Lung microvascular endothelial cell (primary cell): ENCODE measurements around the gene ENTPD2. TPM values are rescaled to one million over a fixed set of nuclear protein-coding genes. Genes with fewer than 3 reads are reported as not detected.
A peak's percentile ranks its signal among the peaks of the same experiment; 100 is the strongest.

ENCODE experiments used
- DNase-seq, 2 donors: peaks; one replicate each; pipeline versions ENCODE4 v3.0.0 to v3.0.0-alpha.2; 2010; ENCODE audit warnings: low read depth in 2 of 2
- total RNA-seq: library from RNA; depleted of rRNA; stranded (reverse); fragments of >200 nt; gene quantifications from 2 replicates; pipeline ENCODE4 v1.2.1, GENCODE V29; 2014

The ENTPD2 gene
- total RNA-seq, 1 donor from 2014 or later: not detected

DNA sequence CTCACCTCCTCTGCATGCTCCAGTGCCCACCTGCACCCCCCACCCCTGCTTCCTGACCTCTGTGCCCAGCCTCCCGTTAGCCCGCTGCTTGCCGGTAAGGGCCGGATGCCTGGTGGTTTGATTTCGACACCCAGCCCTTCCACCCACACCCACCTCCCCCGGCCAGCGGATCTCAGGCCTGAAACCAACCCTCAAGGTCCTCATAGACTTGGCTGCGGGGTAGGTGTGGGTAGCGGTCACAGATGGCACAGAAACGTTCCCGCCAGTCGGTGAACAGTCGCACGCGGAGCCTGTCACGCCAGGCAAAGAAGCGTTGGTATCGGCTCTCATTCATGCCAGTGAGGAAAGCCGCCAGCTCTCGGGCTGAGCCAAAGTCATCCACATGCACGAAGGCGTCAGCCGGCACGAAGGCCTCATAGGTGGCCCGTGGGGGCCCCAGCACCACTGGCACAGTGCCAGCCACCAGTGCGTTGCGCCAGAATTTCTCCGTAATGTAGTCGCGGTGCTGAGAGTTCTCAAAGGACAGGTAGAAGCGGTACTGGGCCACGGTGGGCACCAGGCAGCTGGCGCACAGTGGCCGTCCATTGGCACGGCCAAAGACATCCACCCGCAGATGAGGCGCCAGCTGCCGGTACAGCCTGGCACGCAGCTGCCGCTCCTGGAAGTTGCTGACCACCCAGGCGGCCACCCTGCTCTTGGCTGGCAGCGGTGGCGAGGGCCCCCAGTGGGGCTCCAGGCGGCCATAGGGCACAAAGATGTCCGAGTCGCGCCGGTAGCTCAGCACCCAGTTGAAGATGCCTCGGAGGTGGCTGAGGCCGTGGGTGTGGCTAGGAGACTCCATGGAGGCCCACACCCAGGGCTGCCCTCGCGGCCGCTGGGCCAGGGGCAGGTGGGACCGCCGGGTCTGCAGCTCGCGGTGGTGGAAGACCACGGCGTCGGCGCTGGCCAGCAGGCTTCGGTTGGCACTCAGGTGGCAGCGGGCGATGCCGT is 23.0 kb downstream of the ENTPD2 start:
- DNase-seq: no peak

DNA sequence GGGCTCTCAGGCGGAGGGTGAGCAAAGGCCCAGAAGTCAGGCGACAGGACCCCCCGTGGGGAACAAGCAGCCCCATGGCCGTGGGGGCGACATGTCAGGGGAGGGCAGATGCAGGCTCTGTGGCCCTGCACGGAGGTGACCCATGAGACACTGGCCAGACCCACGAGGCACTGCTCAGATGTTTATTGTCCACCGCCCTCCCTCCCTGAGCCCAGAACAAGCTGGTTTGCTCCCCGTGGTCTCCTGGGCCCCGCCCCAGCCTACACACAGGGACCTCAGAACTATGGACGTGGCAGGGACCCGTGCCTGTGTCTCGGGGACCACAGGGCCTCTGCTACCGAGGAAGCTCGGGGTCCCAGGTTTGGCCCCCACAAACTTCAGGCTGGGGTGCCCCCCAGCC is 23.9 kb downstream of the ENTPD2 start:
- no peak for DNase-seq

DNA sequence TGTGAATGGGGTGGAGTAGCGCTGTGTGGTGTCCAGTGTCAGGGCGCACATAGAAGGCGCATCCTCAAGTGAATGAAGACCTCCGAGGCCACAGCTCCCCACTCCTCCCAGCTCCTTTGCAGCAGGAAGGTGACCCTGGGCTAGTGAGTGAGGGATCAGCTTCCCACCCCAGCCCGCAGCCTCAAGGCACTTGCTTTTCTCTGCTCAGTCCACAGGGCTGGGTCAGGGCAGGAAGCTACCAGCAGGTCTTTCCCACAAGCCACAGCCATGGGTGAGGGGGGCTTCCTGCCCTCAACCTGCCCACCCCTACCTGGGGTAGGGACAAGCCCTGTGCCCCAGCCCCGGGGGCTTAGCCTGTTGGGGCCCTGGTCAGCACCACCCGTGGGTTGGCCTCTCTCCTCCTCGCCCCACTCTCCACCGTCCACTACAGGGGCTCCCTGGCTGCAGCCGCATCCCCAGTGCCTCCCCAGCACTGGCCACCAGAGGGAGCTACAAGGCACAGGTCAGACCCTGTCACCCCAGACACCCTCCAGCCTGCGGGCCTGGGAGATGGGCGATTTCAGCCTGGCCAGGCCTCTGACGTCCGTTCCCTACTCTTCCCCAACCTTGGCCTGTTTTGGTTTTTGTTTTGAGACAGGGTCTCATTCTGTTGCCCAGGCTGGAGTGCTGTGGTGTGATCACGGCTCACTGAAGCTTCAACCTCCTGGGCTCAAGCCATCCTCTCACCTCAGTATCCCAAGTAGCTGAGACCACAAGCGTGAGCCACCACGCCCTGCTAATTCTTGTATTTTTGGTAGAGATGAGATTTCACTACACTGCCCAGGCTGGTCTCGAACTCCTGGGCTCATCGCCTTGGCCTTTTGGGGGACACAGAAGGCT is 24.6 kb downstream of the ENTPD2 start:
- peak; percentile 56 to 67 for DNase-seq

DNA sequence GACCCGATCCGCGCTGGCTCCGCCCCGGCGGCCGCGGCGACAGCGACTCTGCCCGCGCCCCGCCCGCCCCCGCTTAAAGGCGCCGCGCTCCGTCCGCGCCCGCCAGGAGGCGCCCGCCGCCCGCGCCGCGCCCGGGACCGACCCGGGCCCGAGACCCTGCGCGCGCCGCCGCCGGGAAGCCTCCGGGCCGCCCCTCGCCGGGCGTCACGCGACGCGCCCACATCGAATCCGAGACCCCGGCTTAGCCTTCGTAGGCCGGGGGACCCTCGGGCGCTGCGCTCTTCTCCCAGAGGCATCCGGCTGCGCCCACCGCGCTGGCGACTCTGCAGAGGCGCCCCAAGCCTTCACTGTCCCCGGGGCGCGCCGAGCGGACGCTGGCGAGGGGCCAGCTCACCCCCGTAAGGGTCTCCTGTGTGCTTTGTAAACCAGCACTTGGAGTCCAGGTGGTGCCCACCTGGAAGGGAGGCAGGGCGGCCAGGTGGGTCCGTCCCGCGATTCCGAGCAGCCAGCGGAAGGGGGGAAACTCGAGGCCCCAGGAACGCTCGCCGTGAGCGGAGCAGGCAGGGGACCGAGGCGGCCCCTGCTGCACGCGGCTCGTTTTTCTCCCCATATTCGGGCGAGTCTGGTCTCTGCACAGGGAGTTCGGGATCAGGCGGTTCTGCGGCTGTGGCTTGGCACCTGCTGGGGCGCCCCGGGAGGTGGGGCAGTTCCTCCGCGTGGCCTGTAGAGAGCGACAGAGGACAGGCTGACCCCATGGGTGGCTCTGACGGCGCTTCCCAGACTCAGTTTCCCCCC is 25.4 kb downstream of the ENTPD2 start:
- DNase-seq: peak; percentile 37 to 66

DNA sequence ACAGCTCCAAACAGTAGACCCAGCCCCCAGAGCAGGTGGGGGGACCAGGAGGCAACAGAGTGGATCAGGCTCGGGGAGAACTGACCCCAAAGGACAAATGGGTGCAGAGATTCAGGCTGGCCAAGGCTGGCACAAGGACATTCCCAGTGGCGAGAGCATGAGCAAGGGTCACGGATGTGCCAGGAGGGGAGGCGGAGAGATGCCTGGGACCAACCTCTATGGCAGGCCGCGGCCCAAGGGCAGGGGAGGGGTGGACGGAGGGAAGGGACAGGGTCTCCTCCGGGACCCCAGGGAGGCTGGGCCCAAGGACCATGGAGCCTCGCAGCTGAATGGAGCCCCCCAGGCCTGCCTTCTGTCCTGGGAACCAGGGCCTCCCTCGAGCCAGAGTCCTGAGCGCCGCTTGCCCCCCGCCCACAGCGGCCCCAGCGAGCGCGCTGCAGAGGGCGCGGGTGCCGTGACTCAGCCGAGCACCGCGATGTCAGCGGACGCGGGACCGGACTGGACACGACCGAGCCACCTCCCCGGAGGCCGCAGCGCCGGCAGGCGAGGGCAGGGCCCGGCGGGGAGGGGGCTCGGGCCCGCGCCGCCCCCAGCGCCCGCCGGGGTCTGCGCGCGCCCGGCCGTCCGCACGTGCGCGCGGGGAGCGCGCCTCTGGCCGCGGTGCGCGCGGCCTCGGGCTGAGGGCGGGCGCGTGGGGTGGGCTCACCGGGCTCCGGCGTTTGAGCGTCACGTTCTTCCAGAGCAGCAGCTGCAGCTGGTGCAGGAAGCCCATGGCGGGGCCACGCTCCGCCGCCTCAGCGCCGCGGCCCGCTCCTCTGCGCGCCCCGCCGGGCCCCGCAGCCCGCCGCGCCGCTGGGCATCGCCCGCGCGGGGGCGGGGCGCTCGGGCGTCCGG is 26.2 kb downstream of the ENTPD2 start, which contains the start of gene ABCA2:
Gene ABCA2, minus strand, starts transcription at position 869 of the 894 bp plus-strand sequence. Its CDS starts 97 bp downstream, at position 772.
- DNase-seq: peak; percentile 21 to 33

DNA sequence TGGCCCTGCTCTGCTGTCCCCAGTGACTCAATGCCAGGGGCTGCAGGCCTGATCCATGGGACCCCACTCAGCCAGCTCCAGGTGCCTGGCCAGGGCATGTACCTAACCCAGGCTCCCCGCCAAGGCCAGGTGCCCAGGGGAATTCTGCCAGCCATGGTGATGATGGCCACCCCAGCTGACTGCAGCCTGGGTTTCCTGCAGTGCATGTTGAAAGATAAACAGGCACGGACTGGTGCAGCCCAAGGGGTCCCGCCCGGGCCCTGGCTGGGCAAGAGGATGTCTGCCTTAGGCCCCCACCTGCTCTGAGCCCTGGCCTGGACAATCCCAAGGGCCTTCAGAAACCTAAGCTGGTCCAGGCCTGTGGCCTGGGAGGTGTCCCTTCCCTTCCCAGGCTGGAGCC is 27.0 kb downstream of the ENTPD2 start:
- DNase-seq: no peak

DNA sequence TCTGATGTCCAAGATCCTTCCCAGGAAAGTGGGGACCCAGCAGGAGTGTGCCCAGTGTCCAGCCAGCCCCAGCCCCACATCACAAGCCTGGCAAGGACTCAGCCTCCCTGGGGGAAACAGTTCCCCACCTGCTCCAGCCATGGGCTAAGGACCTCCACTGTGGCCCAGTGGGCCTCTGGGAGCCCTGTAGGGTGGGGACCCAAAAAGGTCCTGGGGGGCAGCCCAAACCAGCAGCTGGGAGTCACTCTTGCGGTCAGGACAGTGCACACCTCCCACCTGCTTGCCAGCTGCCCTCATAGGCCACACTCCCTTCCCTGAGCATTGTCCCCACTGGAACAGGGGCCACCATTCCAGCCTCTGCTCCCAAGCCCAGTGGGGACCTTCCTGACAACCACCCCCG is 27.5 kb downstream of the ENTPD2 start:
- no peak for DNase-seq

DNA sequence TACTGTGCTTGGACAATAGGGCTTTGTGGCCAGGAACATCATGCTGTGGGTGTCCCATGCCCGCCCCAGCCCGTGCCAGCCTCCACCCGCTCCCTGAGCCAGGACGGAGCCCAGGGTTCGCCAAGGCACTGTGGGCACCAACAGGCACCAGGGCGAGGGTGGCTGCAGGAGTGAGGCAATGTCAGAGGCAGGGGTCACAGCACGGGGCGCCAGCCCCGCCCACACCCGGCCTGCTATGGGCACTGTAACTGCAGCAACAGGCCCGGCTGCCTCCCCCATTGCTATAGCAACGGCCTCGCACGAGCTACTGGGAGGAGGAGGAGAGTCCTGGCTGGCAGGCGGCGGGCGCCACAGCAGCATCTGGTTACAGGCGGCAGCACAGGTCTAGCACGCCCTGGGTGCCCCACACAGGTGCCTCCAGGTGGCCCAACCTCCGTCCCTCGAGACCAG is 28.3 kb downstream of the ENTPD2 start:
- no peak for DNase-seq

DNA sequence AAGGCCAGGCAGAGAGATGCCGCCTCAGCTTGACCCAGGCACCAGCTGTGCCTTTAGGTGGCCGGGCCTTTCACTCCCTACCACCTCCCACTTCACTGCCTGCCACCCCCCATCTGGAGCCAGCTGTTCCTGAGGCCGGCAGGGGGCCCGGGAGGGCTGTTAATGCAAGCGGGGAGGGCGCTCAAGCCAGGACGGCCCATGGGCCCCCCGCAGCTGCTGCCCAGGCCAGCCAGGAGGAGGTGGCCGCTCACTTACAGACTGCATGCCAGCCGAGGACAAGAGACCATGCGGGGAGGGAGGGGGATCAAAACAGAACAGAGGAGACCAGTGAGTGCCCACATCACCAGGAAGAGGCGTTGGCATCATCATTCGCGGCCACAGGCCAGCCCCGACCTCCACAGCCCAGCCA is 30.3 kb downstream of the ENTPD2 start:
- DNase-seq: no peak

DNA sequence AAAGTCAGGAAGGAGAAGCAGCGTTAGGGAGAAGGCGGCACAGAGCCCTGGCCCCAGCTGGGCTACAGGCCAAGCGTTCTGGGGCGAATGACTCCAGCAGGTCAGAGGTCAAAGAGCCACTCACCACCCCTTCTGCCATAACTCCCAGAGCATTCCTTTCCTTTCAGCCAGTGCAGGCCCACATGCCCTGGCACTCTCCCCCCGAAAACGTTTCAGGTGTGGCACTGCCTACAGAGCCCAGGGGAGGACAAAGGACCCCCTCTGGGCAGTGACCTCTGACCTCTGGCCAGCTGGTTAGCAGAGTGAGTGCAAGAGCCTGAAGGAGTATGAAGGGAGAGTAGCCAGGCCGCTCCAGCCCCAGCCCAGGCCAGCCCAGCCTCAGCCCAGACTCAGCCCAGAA is 30.7 kb downstream of the ENTPD2 start:
- no peak for DNase-seq

DNA sequence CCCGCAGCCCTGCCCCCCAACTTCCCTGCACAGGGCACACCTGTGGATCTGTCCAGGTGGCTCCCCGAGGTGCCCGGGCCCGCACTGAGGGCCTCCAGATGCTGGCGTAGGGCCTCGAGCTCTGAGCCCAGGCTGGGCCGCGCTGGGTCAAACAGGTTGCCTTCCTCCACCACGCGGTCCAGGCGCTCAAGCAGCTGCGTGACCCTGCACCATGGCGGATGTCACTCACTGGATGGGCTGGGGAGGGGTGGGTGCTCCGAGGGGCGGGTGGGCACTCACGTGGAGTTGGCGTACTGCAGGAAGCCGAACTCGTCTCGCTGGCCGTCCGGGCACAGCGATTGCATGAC is 31.2 kb downstream of the ENTPD2 start:
- no peak for DNase-seq

DNA sequence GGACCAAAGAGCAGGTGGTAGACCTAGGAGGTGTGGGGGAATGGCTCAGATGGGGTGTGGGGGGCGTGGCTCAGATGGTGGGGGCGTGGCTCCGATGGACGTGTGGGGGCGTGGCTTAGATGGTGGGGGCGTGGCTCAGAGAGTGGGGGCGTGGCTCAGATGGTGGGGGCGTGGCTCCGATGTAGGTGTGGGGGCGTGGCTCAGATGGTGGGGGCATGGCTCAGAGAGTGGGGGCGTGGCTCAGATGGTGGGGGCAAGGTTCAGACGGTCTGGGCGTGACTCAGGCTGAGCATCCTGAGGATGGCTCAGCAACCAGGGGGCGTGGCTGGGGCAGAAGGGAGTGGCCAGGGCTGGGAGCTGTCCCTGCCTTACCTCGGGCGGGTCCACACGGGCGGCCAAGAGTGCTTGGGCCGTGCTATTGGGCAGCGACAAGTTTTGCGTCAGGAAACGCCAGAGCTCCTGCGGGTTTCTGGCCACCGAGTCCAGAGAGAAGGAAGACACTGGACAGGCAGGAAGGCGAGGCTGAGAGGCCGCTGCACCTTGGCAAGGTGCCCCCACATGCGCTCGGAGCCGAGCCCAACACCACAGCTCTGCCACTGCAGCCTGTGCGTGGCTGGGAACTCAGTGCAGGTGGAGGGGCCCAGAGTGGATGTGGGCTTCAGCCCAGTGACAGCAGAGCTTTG is 31.7 kb downstream of the ENTPD2 start:
- peak; percentile 69 to 89 for DNase-seq

DNA sequence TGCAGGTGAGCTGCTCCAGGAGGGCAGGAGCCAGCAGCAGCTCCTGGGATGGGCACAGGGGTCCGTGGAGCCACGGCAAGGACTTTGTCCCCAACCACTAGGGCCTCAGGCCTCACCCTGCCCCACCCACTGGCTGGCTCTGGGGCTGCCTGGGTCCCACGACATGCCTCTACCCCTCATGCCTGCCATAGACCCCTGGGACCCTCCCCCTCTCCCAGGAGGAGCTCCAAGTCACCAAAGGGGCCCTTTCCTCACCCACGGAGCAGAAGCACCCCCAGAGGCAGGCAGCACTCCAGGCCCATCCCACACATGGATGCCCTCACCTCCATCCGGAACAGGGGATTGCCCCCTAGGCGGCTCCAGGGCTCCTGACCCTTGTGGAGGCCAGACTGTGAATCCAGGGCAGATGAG is 32.3 kb downstream of the ENTPD2 start:
- no peak for DNase-seq

DNA sequence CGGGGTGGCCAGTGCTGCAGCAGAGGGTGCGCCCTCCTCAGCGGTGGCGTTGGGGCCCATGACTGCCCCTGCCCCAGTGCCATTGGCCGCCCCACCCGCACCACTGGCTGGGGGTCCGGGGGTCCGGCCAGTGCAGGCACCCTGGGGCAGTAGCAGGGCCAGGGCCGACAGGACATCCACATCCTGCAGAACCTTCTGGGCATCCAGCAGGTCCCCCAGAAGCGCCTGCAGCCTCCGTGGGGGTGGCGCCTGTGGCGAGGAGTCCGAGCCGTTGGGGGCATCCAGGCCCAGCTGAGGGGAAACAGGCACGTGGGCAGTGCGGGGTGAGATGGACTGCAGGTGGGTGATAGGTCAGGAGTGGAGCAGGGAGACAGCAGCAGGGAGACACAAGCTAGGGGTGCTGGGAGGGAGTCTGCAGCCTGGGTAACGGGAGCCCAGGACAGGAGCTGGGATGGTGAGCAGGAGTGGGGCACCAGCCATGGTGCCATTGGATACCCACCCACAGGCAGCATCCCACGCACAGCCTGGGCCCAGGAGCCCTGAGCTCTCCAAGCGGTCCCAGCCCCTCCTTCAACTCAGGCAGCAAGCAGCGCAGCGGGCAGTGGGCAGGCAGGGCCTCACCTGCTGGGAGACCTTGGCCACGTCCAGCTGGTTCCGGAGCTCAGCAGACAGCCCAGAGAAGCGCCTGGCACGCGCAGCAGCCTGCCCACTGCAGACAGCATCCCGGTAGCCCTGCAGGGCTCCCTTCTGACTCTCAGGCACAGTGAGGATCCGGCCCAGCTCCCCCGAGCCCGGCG is 32.9 kb downstream of the ENTPD2 start:
- no peak for DNase-seq

DNA sequence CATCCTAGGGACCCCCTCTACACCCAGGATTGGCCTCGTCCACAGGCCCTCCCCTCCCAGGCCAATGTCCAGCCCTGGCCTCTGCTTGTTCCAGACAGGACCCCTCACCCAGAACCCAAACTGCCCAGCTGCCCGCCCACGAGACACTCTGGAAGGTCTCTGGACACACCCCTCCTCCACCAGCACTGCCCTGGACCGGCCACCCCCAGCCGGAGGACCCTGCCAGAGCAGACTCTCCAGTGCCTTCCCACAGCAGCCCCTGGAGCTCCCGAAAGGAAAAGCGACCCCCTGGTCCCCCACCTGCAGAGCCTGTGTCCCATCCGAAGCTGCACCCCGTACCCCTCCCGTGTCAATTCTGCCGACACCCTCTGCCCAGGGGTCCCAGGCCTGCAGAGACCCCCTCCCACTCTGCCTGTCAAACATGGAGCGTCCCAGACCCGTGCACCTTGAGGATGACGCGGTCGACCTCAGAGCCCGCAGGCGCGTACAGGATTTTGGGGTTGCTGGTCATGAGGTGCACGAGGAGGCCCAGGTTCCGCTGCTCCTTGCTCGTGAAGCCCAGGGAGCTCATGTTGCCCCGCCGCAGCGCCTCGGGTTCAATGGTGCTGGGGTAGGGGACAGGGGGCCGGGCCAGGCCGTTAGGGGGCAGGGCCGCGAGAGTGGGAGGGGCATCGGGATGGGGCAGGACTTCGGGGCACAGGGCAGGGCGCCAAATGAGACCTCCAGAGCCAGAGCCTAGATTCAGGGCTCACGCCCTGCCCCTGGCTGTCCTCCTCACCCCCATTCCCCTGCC is 33.8 kb downstream of the ENTPD2 start:
- no peak for DNase-seq

DNA sequence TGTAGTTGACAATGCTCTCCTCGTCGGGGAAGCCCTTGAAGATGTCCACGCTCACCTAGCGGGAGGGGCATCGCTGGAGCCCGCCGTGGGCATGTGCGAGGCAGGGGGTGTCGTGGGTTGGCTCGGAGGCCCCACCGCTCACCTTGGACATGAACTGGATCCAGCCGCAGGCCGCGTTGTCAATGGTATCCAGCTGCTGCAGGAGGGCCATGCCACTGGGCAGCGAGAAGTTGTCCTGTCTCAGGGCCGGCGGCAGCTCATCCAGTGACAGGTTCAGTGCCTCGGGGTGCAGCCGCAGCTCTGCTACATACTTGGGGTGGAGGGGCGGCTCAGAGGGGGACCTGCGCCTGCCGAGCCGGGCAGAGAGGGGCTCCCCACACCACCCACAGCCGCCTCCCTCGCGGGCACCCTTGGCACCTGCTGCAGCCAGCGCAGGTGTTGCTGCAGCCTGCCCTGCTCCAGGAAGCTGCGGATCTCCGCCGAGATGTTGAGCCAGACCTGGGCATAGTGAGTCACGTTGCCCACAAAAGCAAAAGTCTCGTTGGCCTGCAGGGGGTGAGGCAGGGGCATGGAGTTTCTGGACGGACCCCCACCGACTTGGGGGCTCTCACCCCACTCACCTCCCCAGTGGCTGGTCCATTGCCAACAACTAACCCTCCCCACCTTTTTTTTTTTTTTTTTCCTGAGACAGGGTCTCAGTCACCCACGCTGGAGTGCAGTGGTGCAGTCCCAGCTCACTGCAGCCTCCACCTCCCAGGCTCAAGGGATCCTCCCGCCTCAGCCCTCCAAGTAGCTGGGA is 34.9 kb downstream of the ENTPD2 start:
- DNase-seq: no peak

DNA sequence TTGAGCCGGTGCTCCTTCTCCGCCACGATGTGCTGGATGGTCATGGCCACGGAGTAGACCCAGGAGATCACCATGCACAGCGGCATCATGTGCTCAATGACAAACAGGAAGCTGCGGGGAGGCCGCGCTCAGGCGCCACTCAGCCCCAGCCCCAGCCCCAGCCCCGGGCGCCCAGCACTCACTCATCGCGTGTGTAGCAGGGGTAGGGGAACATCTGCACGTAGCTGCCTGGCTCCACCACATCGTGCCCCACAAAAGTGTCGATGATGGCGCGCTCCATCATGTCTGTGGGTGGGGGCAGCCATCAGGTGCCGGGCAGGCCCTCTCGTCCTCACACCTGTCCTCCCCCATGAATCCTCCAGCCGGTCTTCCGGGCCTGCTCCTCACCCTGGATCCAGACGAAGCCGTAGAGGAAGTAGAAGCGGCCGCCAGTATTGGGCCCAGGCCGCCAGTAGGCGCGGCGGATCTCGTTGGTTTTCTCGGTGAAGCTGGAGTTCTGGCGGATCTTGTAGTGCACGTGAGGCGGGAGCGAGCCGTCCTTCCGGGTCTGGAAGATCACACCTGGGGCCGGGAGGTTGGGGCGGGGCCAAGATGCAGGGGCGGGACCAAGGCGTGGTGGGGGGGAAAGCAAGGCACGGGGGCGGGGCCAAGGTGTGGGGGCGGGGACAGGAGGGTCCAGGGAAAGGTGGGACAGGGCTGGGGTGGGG is 35.9 kb downstream of the ENTPD2 start:
- DNase-seq: no peak
